Adrenal gland (tissue), 12 donors: ENCODE data around the gene MKRN1. TPM values are rescaled to one million over a fixed set of nuclear protein-coding genes. Genes with fewer than 3 reads are reported as not detected.

Experiments used
- DNase-seq, 7 donors: peaks; one replicate each; pipeline ENCODE4 v3.0.0-alpha.2; 2019 to 2020
- H3K27ac ChIP-seq, 5 donors: fragments of 200-600 bp; sonication (generic) in 4 of 5; 1 replicate in 3 of 5; 2 replicates in 2 of 5; pipeline versions ENCODE4 v1.5.1 to v1.8.0; 2016 to 2020; ENCODE audit warnings: mild to moderate bottlenecking in 1 of 5
- H3K27me3 ChIP-seq: fragments of 200-600 bp; 2 replicates; pipeline ENCODE4 v1.8.0; 2021
- H3K36me3 ChIP-seq, 2 donors: fragments of 200-600 bp; replicated peaks in 1 of 2; 1 replicate in 1 of 2; 2 replicates in 1 of 2; pipeline versions ENCODE4 v1.5.1 to v1.8.0; 2018 to 2022
- H3K4me1 ChIP-seq, 2 donors: fragments of 200-600 bp; replicated peaks in 1 of 2; 1 replicate in 1 of 2; 2 replicates in 1 of 2; pipeline versions ENCODE4 v1.5.1 to v1.8.0; 2018 to 2021
- H3K4me3 ChIP-seq, 4 donors: fragments of 200-600 bp; sonication (generic) in 3 of 4; one replicate each; pipeline ENCODE4 v1.5.1; 2016 to 2018
- H3K9me3 ChIP-seq, 3 donors: fragments of 200-600 bp; sonication (generic) in 1 of 3; replicated peaks in 1 of 3; 1 replicate in 2 of 3; 2 replicates in 1 of 3; pipeline versions ENCODE4 v1.5.1 to v1.8.0; 2016 to 2021
- CTCF ChIP-seq, 6 experiments: fragments of 450-650 bp in 4 of 6; fragments of 200-600 bp in 2 of 6; sonication (generic) in 1 of 6; IDR thresholded peaks; 1 replicate in 5 of 6; 2 replicates in 1 of 6; pipeline versions ENCODE4 v1.5.1 to v1.8.0; 2016 to 2021; ENCODE audit warnings: antibody characterized with exemption in 6 of 6, mild to moderate bottlenecking in 2 of 6, moderate library complexity in 1 of 6
- POLR2A ChIP-seq, 2 donors: fragments of 450-650 bp; IDR thresholded peaks; one replicate each; pipeline ENCODE4 v1.6.1; 2017; ENCODE audit warnings: antibody characterized with exemption in 2 of 2, mild to moderate bottlenecking in 2 of 2, moderate library complexity in 1 of 2
- WGBS, 4 donors: extraction: QIAGEN DNeasy Blood & Tissue Kit in 2 of 4; methylation state at CpG; one replicate each; pipeline versions ENCODE4 v1.1.5 to v1.1.7; 2013 to 2017; 5-methylcytosine and 5-hydroxymethylcytosine counted together
- intact Hi-C, 2 donors: fragments of 100-400 bp; cut with DNase I; formaldehyde crosslinking; loops; one replicate each; pipeline versions ENCODE4 v1.14.1 to v1.15.0; 2022 to 2023
- polyA plus RNA-seq, 3 donors: library from polyadenylated mRNA; stranded (reverse); fragments of 200-250 nt in 2 of 3; fragments of 350-450 nt in 1 of 3; fragmentation: Illumina TruSeq in 1 of 3; extraction: RNeasy Lipid Tissue Mini Kit (QIAGEN cat#74804) in 1 of 3; gene quantifications; one replicate each; pipeline ENCODE4 v1.2.3, GENCODE V29; 2013 to 2014
- total RNA-seq, 9 donors: library from RNA; depleted of rRNA in 4 of 9; stranded (reverse); fragments of >200 nt in 4 of 9; fragments of 120-200 nt in 1 of 9; fragmentation: NEBNext Ultra II Directional in 1 of 9; extraction: Animal tissue kit (Norgen Biotek cat#: 25700) in 1 of 9; gene quantifications; one replicate each; pipeline versions ENCODE4 v1.1.0 to v1.2.4, GENCODE V29; 2013 to 2023
- donor health status: healthy with polysubstance abuse.
- donor health status: Bipolar disorder and iron deficiency.
- donor health status: DM: yes; HTN: yes; CAD: no.
- donor health status: DM: no; HTN: no; CAD: no.
- donor health status: DM: no; HTN: no; CAD: no.
- donor health status: DM: yes; HTN: yes; CAD: no.

Gene MKRN1
- total and polyA plus RNA-seq, 12 donors, result 43.7 to 105 (median 61.8) TPM

- H3K9me3 ChIP-seq, result no peaks in the 10 kb centered on the region
- no peaks in the 10 kb centered on the region for H3K36me3 ChIP-seq
- WGBS, 4 donors, result 61 to 73% (median 65%) methylated on average over 5 of the region's 5 CpGs
- no peaks in the 10 kb centered on the region for H3K27me3 ChIP-seq
- no peak for TF ChIP-seq CTCF (IDR thresholded peaks at IDR 0.05)
- no peak for TF ChIP-seq POLR2A (IDR thresholded peaks at IDR 0.05)
- no peak for DNase-seq
- H3K4me3 ChIP-seq, result no peak overlapping the region
- no peak overlapping the region for H3K27ac ChIP-seq
- no peaks in the 10 kb centered on the region for H3K4me1 ChIP-seq
- intact Hi-C loops, result no loop called here
Observed at GRCh38 chr7:140484951-140485499, 5.7 kb upstream of the MKRN1 start.

- no peak for DNase-seq
- Histone ChIP-seq H3K9me3 (no peaks in the 10 kb centered on the region), H3K36me3 (no peaks in the 10 kb centered on the region), H3K4me3 (no peak overlapping the region), H3K4me1 (no peaks in the 10 kb centered on the region), H3K27me3 (no peaks in the 10 kb centered on the region), H3K27ac (no peak overlapping the region)
- intact Hi-C loops, result no loop called here
- TF ChIP-seq CTCF (IDR thresholded peaks at IDR 0.05) (no peak), POLR2A (IDR thresholded peaks at IDR 0.05) (no peak)
- WGBS, 4 donors, result 72 to 92% (median 84%) methylated on average over 3 of the region's 3 CpGs
Observed at GRCh38 chr7:140484479-140484878, 5.2 kb upstream of the MKRN1 start.

- Histone ChIP-seq H3K27ac (peak overlapping the region in 4 of 5 donors; percentile 82 to 97 (median 88)), H3K36me3 (no peaks in the 10 kb centered on the region), H3K27me3 (no peaks in the 10 kb centered on the region), H3K4me3 (peak overlapping the region in 3 of 4 donors; percentile 92 to 97 (median 92)), H3K4me1 (peaks cover 10 to 31% of the 10 kb centered on the region in 2 donors), H3K9me3 (no peaks in the 10 kb centered on the region)
- no peak for TF ChIP-seq POLR2A (IDR thresholded peaks at IDR 0.05)
- intact Hi-C loops, result no loop called here
- DNase-seq, result no peak
- 0 to 6% (median 2%) methylated on average over 2 of the region's 2 CpGs for WGBS, 4 donors
Observed at GRCh38 chr7:140479739-140480084, 407 bp upstream of the MKRN1 start.

GRCh38 chr7:140478246-140479061 lies 851 bp downstream of the MKRN1 start:
- intact Hi-C loops, result no loop called here
- peak; percentile 24 to 64 (median 42) for DNase-seq
- Histone ChIP-seq H3K27ac (peak overlapping the region; percentile 65 to 97 (median 86)), H3K4me3 (peak overlapping the region; percentile 89 to 97 (median 92)), H3K9me3 (no peaks in the 10 kb centered on the region), H3K27me3 (no peaks in the 10 kb centered on the region), H3K4me1 (peaks cover 10 to 33% of the 10 kb centered on the region in 2 donors), H3K36me3 (no peaks in the 10 kb centered on the region)
- TF ChIP-seq POLR2A (IDR thresholded peaks at IDR 0.05), result no peak
- TF ChIP-seq CTCF (IDR thresholded peaks at IDR 0.05), result no peak
- WGBS, 4 donors, result 0 to 1% (median 0%) methylated on average over 29 to 69 of the region's 69 CpGs
